ENCODE results near the gene MRPL49.

- TF ChIP-seq POLR2AphosphoS5 (IDR thresholded peaks at IDR 0.05; ENCODE audit: low read depth, low read length) (no peak), POLR2A (IDR thresholded peaks at IDR 0.05; ENCODE audit: low read depth, low read length) (no peak)
Observed at GRCh38 chr11:65102142-65103095, 19.7 kb upstream of the MRPL49 start.

All from GM12892 (cell line).